Superior temporal gyrus (tissue), 1 donor: ENCODE results near the gene CLINT1.
"Not testable (repeated sequence)": the region's sequence is repeated elsewhere in the genome, so short reads cannot be mapped to it uniquely, and the experiment has no call there.

Source experiments
- DNase-seq: peaks from one replicate; pipeline ENCODE4 v3.0.0-alpha.2; 2016; ENCODE audit errors: extremely low spot score

Gene CLINT1

GRCh38 chr5:157862183-157862851, 3.4 kb upstream of the CLINT1 start:
- DNase-seq = no peak

GRCh38 chr5:157860898-157861890, 2.2 kb upstream of the CLINT1 start:
- DNase-seq = no peak

DNA sequence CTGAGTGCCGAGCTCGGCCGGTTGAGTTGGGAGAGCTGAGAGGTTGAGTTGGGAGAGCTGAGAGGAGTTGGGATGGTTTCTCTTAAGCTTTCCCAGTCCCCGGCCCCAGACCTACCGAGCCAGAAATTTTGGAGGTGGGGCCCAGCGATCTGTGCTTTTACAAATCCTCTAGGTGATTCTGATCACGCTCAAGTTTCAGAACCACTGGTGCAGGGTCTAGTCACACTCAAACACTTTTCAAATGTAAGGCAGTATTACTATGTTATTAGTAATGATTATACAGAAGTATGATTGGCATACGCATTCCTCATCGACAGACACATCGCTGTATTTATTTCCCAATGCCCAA, 256 bp upstream of the CLINT1 start:
- no peak for DNase-seq

DNA sequence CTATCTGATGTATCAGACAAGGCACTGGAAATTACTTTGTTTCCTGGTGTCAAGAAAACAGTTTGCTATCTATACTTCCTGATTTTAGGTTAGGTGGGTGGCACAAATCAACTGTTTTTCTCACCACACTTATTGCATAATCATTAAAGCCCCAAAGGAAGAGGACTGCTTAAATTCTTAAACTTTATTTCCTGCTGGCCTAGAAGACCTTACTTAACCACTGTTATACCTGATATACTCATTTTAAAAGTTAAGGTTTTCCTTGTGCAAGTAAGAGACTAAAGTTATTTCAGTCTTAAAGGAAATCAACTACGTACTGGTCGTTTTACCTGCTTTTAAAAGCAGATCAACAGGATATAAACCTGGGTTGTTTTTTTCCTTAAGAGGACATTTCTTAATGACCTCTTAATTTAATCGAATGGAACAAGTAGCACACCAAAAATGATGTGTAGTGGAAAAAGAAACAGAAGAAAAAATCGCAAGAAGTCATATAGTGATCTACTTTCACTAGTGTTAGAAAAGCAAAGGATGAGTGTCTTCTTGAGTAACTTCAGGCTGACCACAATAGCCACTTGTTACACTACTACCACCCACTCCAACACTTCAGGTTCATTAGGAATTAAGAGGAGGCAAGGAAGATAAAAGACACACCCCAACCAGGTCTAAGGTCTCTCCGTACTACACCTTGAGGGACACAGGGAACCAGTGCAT, 974 bp downstream of the CLINT1 start:
- no peak for DNase-seq

GRCh38 chr5:157855404-157855994, 3.4 kb downstream of the CLINT1 start:
- DNase-seq = peak; percentile 72

GRCh38 chr5:157853365-157853764, 5.6 kb downstream of the CLINT1 start:
- not testable (repeated sequence) for DNase-seq

- DNase-seq = no peak
Observed at GRCh38 chr5:157845914-157846598, 12.9 kb downstream of the CLINT1 start.

DNA sequence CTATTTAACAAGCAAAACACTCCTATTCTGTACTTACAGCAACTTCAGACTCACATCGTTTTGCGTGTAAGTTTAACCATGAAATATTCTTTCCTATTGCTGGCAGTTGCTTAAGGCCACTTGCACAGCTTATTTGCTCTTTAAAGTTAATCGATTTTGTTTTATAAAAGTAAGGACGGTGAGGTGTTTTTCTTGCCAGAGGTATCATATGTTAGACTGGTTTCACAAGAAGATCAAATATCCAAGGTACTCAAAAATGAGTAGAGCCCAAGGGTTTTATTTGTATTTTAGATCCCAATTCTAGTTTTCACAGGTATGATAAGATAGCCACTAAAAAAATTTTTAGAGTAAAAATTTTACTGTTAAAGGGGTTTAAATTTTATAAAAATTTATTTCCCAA, 16.2 kb downstream of the CLINT1 start:
- DNase-seq = no peak

DNA sequence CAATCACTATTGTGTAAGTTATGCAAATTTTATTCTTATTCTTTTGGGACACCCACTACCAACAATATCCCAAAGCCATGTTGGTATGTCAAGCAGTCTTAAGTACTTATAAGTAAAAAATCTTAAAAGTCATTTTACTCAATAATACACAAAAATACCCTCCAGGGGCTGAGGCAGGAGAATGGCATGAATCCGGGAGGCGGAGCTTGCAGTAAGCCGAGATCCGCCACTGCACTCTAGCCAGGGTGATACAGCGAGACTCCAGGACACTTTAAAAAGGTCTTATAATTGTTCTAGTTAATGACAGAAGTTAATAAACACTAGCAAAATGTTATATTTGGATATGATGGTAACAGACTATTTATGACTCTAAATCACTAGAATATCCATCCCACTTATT, 16.8 kb downstream of the CLINT1 start:
- no peak for DNase-seq

GRCh38 chr5:157839157-157839795, 19.7 kb downstream of the CLINT1 start:
- no peak for DNase-seq

DNA sequence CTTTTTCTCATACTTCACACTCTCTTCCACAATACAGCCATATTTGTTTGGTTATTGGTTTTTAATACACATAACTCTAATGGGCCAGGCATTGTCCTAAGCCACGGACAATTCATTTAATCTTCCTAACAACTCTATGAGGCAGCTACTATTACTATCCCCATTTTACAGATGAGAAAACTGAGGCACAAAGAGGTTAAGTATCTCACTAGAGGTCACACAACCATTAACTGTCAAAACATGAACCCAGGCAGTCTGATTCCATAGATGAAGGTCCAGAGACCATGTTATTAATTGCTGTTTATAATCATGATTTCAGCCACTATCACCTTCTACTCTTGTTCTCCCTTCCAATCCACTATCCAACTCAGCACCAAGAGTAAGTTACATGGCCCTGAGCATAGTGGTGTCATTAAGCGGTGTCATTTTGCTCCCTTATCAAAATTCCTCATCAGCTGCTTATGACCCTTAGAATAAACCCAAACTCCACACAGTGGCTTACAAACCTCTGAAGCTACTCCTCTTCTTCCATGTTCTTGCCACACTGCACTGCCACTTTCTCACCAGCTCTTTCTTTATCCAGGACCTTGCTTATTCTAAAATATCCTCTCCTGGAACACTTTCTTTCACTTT, 22.7 kb downstream of the CLINT1 start:
- no peak for DNase-seq

GRCh38 chr5:157835041-157835440, 23.9 kb downstream of the CLINT1 start:
- DNase-seq = no peak

- DNase-seq = no peak
Observed at GRCh38 chr5:157828944-157829639, 29.9 kb downstream of the CLINT1 start.

- DNase-seq = no peak
Observed at GRCh38 chr5:157828105-157828943, 30.6 kb downstream of the CLINT1 start.

- no peak for DNase-seq
Observed at GRCh38 chr5:157827423-157827822, 31.5 kb downstream of the CLINT1 start.

DNA sequence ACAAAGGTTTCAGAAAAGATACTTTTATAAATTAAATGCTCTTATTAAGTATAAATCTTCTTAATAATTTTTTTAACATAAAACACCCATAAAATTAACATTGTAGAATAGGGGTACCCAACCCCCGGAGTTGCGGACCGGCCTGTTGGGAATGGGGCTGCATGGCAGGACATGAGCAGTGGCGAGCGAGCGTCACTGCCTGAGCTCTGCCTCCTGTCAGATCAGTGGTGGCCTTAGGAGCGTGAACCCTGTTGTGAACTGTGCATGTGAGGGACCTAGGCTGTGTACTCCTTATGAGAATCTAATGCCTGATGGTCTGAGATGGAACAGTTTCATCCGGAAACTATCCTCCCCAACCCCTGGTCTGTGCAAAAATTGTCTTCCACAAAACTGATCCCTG, 35.3 kb downstream of the CLINT1 start:
- DNase-seq = no peak

- DNase-seq = peak; percentile 18
Observed at GRCh38 chr5:157821822-157822622, 36.9 kb downstream of the CLINT1 start.

DNA sequence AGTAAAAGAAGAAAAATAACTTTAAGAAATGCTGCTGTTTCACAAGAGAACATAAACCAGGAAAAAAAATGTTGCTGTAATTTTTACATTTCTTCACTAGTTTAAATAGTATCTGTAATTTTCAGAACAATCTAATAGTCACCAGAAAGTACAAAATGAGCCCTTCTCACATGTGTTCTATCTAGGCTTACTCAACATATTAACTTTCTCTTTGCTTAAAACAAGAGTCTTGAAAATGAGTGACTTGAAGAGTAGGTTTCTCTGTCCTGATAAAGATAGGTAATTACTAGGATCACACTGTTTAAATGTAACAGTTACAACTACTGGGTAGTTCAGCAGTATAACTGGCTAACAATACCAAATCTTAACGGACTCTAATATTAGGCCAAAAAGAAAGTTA, 37.5 kb downstream of the CLINT1 start:
- peak; percentile 16 for DNase-seq
